Mucosa of gallbladder (tissue), 1 donor: ENCODE data around the gene ATXN2L. TPM values are rescaled to one million over a fixed set of nuclear protein-coding genes. Genes with fewer than 3 reads are reported as not detected.
"Not testable (repeated sequence)": the region's sequence is repeated elsewhere in the genome, so short reads cannot be mapped to it uniquely, and the experiment has no call there.

Experiments
- DNase-seq: peaks from one replicate; pipeline ENCODE4 v3.0.0-alpha.2; 2020; ENCODE audit warnings: low spot score
- total RNA-seq: library from RNA; stranded (reverse); gene quantifications from one replicate; pipeline ENCODE4 v1.2.1, GENCODE V29; 2021
- donor health status: DM: no; HTN: no; CAD: no.

The ATXN2L gene
- total RNA-seq, 1 donor from 2014 or later, result 113 TPM

DNA sequence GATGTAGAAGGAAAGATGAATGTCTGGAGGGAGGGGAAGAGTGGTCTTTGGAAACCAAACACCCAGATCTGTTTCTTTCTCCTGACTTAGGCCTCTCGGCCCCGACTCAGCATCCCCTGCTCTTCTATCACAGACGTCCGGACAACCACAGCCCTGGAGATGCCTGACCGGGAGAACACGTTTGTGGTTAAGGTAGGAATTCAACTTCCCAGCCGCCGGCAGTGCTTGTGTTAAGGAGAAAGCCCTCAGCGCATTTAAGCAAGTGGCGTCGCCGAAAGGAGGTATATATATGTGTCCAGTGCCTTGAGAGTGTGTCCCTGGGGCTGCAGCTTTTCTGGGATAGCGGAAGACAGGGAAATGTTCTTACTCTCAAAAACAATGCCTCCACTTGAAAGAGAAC is 44.4 kb downstream of the ATXN2L start:
- DNase-seq, result no peak

DNA sequence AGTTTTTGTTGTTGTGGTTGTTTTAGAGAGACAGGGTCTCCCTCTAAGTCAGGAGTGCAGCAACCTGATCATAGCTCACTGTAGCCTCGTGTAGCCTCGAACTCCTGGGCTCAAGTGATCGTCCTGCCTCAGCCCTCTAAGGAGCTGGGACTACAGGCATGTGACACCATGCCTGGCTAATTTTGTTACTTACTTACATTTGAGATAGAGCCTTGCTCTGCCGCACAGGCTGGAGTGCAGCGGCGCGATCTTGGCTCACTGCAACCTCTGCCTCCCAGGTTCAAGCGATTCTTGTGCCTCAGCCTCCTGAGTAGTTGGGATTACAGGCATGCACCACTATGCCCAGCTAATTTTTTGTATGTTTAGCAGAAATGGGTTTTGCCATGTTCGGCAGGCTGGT is 44.8 kb downstream of the ATXN2L start:
- not testable (repeated sequence) for DNase-seq

GRCh38 chr16:28869201-28869600 is 46.4 kb downstream of the ATXN2L start:
- DNase-seq, result no peak

GRCh38 chr16:28872952-28873351 is 50.2 kb downstream of the ATXN2L start:
- DNase-seq, result no peak

GRCh38 chr16:28873543-28874201 is 50.9 kb downstream of the ATXN2L start:
- DNase-seq, result no peak

- DNase-seq, result no peak
Observed at GRCh38 chr16:28874406-28874805, 51.6 kb downstream of the ATXN2L start.

DNA sequence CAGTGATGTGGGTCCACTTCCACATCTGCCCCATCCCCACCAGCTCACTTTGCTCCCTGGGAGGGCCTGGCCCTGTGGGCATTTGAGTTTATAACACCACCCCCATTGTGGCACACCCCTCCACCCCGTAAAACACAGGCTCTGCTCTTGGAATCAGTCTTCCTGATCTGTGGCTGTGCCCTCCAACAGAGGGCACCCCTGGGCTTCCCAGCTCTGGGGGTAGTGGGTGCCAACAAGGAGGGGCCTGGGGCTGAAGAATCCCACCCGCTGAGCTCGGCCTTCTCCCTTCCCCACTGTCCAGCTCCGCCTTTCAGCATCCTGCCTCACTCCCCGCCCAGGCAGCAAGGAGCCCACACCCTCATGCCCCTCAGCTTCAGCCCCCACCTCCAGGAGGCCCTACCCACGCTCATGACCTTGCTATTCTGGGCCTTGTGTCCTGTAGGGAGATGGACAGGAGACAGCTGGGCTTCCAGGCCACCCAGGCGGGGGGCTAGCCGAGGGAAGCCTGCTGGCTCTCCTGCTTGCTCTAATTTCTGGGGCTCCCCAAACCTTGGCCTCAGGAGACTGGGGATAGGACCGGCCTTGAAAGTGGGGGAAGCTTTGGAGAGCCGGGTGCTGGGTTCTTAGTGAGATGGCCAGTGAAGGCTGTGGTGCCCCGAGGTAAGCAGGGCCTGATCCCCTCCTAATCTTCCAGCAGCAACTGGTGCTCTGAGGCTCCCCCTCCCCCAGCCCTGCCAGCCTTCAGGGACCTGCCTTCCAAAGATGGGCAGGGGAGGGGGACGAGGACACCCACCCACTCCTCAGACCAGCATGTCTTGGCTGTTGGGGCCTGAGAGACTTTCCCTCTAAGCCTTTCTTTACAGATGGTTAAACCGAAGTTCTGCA is 52.6 kb downstream of the ATXN2L start:
- no peak for DNase-seq

DNA sequence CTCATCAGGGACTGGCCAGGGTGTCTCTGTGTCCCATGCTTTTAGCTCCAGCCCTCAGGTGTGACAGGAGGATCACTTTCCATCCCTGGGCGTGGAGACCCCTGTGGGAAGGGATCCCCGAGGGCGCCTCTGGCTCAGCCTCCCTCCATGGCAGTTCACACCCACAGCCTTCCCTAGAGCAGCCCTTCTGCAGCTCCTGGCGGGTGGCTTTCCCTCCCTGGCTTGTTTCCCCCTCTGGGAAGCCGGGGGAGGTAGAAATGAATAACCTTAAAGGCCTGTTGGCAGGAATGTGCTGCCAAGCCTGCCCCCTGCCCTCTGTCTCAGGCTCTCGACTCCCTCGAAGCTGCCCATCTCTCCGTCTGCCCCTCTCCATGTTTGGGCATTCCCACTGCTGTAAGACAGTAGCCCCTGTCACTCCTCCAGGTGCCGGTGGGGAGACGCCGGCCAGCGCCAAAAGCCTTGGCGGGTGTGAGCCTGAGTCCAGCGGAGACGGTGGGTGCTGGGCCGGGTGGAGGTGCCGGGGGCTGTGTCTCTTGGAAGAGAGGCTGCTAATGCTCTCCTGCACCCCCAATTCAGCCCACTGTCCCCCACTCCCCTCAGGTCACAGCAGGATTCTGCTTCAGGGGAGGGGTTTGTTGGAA is 53.3 kb downstream of the ATXN2L start:
- DNase-seq, result no peak

GRCh38 chr16:28876973-28877654 is 54.3 kb downstream of the ATXN2L start:
- no peak for DNase-seq

- DNase-seq, result no peak
Observed at GRCh38 chr16:28877655-28878000, 54.8 kb downstream of the ATXN2L start.

DNA sequence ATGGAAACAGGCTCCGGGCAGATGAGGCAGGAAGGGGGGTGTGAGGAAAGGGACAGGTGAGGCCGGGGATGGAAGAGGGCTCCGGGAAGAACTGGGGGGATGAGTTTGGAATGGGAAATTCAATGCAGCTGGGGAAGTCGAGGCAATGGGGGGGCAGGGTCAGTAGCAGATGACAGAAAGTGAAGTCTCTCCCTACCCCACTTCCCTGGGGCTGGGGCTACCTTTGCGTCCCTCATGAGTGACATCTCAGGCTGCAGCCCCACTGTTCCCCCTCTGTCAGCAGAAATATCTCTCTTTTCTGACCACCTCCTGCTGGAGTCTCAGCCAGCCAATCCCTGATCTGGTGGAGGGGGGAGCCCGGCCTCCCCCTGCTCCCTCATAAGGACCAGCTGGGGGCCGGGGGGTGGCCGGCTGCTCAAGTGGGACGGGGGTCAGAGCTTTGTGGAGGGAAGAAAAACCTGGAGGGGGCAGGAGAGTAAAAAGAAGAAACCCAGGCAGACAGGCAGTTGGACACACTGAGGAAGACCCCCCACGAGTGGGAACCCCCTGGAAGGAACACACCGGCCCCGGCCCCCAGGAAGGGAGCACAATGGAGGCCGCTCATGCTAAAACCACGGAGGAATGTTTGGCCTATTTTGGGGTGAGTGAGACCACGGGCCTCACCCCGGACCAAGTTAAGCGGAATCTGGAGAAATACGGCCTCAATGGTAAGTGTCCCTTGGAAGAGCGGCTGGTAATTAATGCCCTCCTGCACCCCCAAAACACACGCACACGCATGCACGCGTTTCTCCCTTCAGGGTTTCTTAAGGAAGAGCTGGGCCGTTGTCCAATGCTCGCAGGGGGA is 55.5 kb downstream of the ATXN2L start, which contains the start of gene ATP2A1:
TSS of gene ATP2A1 (plus strand) at position 406 of the 844 bp plus-strand sequence. CDS start at position 590, 184 bp downstream.
- DNase-seq, result no peak

- no peak for DNase-seq
Observed at GRCh38 chr16:28879261-28879840, 56.6 kb downstream of the ATXN2L start.

GRCh38 chr16:28879841-28880588 is 57.2 kb downstream of the ATXN2L start:
- DNase-seq, result peak; percentile 86

- DNase-seq, result no peak
Observed at GRCh38 chr16:28880589-28880915, 57.8 kb downstream of the ATXN2L start.

DNA sequence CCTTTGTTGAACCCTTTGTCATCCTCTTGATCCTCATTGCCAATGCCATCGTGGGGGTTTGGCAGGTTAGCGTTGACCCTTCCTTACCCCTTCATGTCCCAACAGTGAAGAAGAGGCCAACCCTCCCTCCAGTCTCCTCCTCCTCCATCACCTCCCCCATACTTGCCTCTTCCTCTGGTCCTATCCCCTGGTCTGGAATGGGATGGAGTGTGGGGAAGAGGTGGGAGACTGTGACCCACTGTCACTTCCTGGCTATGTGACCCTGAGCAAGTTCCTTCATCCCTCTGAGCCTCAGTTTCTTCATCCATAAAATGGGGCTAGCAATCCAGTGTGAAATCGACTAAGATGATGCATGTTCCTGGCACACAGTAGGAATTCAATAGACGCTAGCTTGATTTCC is 58.2 kb downstream of the ATXN2L start:
- no peak for DNase-seq

DNA sequence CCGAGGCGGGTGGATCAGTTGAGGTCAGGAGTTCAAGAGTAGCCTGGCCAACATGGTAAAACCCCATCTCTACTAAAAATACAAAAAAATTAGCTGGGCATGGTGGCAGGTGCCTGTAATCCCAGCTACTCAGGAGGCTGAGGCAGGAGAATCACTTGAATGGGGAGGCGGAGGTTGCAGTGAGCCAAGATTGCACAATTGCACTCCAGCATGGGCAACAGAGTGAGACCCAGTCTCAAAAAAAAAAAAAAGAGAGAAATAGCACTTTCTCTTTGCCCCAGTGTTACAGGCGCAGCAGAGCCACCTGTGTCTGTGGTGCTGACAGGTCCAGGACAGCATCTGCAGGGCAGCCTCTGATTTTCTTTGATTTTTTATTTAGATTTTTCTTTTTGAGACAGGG is 58.8 kb downstream of the ATXN2L start:
- DNase-seq, result not testable (repeated sequence)

GRCh38 chr16:28882551-28883160 is 59.9 kb downstream of the ATXN2L start:
- no peak for DNase-seq

GRCh38 chr16:28883221-28883996 is 60.6 kb downstream of the ATXN2L start:
- DNase-seq, result no peak

DNA sequence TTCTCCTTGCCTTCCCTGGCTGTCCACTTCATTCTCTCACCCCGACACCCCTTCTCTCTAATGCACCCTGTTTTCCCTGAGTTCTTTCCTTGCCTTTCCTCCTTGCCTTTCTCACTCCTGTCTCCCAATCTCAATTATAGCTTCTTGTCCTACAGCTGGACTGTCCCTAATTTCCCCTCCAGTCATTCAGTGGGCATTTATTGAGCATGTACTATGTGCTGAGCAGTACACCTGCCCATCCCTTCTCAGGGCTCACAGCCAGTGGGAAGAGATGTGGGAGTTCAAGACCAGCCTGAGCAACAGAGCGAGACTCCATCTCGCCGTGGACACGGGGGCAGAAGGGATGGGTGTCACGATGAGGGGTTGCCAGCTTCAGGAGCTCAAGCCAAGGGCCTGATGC is 61.2 kb downstream of the ATXN2L start:
- DNase-seq, result no peak
